Measurements from ENCODE around the gene PNPLA2. TPM values are rescaled to one million over a fixed set of nuclear protein-coding genes. Genes with fewer than 3 reads are reported as not detected.

Gene PNPLA2
- total RNA-seq, 4 donors from 2014 or later = 256 to 543 (median 355) TPM

DNA sequence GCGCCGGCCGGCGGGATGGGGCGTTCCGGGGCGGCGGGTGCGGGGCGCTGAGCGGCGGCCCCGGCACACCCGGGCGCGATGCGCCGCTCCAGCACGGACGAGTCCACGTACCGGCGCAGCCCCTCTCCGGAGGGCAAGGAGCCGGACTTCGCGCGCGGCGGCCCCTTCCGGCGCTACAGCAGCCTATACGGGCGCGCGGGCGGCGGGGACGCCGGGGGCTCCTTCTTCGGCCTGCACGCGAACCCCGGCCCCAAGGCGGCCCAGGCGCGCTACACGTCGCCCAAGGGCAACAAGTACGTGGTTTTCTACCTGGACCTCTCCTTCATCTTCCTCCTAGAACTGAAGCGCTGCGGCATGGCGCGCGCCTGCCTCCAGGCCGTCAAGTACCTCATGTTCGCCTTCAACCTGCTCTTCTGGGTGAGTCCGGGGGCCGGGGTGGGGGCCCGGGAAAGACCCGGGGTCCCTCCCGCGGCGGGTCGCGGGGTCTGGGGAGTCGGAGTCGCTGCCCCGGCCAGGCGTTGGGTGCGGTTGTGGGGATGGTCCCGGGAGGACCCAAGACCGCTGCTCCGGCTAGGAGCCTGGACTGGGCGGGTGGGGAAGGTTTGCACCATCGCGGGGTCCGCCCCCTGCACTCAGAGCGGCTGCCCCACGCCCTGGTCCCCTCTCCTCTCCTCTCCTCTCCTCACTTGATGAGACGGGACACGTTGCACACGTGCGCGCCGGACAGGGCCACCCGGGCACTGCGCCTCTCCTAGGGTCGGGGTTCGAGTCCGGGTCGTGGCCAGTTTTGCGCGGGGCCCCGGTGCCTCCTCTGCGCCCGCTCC is 31.4 kb downstream of the PNPLA2 start:
- DNase-seq (ENCODE audit: low spot score) = no peak
- ATAC-seq (ENCODE audit: low FRiP score) = no peak
- TF ChIP-seq, protein P1, sequence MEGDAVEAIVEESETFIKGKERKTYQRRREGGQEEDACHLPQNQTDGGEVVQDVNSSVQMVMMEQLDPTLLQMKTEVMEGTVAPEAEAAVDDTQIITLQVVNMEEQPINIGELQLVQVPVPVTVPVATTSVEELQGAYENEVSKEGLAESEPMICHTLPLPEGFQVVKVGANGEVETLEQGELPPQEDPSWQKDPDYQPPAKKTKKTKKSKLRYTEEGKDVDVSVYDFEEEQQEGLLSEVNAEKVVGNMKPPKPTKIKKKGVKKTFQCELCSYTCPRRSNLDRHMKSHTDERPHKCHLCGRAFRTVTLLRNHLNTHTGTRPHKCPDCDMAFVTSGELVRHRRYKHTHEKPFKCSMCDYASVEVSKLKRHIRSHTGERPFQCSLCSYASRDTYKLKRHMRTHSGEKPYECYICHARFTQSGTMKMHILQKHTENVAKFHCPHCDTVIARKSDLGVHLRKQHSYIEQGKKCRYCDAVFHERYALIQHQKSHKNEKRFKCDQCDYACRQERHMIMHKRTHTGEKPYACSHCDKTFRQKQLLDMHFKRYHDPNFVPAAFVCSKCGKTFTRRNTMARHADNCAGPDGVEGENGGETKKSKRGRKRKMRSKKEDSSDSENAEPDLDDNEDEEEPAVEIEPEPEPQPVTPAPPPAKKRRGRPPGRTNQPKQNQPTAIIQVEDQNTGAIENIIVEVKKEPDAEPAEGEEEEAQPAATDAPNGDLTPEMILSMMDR (IDR thresholded peaks at IDR 0.05) = no peak

DNA sequence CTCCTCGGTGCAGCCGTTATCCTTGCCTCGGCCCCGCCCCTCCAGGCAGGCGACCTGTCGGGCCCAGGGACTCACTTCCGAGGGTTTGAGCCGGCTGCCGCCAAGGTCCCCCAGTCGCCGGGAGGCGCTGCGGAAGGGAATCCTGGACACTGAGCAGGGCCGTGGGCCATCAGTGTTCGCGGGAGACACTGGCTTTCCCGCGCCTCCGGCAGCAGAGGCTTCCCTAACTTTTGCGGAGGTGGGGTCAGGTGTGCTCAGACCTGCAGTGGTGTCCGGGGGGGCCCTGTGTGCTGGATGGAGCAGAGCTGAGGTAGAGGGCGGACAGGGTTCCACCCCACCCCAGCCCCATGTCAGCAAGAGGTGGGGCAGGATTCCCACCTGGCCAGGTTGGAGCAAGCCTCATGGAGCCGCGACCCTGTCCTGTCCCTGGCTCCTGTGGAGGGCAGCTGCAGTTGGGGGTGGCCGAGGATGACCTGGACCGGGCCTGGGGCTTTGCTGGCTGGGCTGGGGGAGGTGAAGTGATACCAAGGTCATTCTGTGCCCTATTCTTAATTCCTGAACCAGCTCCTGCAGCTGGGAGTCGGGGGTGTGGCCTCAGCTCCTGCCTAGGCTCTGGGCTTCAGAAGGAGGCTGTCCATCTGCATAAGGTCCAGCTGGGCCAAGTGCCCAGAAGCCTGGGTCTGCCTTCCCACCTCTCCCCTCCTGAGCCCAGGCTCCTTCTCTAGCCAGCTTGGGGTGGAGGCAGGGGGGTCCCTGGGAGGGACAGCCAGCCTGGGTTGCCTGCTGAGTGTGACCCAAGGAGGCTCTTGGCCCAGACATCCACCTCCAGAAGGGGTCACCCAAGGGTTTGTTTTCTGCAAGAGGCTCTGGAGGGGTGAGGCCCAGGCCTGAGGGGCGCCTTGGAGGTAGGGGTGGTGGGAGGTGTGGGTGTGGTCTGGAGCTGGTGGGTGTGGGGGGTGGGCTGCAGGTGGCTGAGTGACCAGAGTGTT is 32.4 kb downstream of the PNPLA2 start:
- TF ChIP-seq, protein P1 (IDR thresholded peaks at IDR 0.05) = no peak
- no peak for ATAC-seq (ENCODE audit: low FRiP score)
- no peak for DNase-seq (ENCODE audit: low spot score)

DNA sequence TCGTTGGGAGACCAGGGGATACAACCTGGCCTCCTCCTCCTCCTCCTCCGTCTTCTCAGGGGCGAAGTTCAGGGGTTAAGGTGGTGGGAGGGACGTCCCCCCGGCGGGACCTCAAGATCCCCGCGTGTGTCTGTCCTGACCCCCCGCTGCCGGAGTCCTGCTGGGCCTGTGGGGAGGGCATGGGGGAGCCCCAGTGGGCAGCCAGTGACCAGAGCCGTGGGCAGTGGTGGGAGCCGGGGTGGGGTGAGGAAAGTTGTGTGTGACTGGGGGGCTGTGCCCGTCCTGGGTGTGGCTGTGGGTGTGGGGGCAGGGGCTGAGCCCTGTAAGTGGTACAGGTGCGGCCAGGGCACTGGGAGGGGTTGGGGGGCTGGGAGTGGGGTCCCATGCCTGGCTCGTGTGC is 34.0 kb downstream of the PNPLA2 start:
- ATAC-seq (ENCODE audit: low FRiP score) (no peak), DNase-seq (ENCODE audit: low spot score) (no peak)
- TF ChIP-seq, protein P1 (IDR thresholded peaks at IDR 0.05) = no peak

DNA sequence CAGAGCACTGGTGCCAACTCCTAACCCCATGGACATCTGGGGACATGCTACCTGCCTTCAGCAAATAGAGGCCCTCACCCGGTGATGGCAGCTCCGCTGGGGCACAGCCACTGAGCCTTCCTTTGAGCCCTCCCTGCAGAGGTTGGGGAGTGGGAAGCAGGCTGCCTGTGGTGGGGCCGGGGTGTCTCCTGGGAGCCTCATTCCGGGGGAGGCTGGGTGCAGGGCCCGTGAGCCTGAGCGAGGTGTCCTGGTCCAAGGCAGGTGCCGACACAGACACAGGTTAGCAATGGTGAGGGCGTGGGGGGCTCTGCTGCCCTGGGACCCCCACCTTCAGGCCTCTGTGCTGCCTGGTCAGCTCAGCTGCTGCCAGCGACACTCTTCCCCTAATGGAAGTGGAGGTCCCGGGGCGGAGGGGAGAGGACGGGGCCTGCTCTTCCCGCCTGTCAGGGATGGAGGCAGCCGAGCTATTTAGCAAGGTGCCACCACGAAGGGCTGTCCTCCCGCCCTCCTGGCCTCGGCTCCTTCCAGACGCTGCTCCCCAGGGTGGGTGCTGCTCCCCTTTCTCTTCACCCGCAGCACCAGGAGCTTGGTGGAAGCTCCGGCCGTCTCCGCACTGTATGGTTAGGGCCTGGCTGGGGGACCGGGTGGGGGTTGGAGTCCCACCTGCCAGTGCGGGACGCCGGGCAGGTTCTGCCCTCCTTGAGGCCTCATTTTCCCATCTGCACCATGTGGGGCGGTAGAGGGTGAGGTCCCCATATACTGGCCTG is 35.2 kb downstream of the PNPLA2 start:
- ATAC-seq (ENCODE audit: low FRiP score) = no peak
- TF ChIP-seq, protein P1 (IDR thresholded peaks at IDR 0.05) = no peak

DNA sequence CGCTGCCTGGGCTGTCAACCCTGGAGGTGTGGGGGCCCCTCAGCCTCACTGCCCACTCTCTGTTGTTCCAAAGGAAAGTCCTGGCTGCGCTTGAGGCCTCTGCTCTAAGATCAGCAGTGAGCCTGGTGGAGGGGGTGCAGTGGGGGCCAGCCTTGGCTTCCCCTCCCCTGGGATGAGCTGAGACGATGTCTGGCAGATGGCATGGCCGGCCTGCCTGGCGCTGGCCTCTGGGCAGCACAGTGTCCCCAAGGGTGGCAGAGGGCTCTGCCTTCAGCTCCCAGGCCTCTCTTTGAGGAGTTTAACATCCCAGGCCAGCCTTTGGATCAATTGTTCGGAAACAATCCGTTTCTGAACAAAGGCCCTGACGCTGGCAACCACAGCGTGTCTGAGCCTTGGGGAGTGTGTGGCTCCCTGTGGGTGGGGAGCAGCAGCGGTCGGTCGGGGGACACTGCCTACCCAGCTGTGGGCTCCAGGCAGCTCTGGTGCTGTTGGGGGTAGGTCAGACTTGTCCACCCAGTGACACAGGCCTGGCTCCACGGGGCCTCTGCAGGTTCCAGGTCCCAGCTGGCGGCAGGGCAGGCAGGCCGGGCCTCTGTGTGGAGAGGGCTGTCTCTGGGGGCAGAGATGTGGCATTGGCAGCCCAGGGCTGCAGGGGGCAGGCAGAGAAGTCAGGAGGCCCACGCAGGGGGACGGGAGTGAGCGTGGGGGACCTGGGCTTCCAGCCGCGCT is 36.1 kb downstream of the PNPLA2 start:
- ATAC-seq (ENCODE audit: low FRiP score) = no peak
- no peak for DNase-seq (ENCODE audit: low spot score)
- TF ChIP-seq, protein P1 (IDR thresholded peaks at IDR 0.05) = no peak

More for the DNA sequence above, 35.2 kb downstream of the PNPLA2 start:
- DNase-seq (ENCODE audit: low spot score) = no peak

DNA sequence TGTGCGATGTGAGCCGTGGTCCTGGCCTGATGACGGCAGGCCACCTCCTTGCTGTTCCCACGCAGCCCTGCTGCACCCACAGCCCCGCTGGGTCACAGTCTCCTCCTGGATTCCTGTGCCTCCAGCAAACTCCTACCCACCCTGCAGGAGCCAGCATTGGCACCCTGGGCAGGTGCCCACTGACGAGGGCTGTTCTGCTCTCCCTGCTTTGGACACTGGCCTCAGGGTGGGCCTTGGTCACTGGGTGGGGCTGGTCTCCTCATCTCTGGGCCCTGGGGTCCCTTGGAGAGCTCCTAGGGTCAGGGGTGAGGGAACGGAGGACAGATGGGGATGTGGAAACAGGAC is 36.6 kb downstream of the PNPLA2 start:
- ATAC-seq (ENCODE audit: low FRiP score) (no peak), DNase-seq (ENCODE audit: low spot score) (no peak)
- TF ChIP-seq, protein P1 (IDR thresholded peaks at IDR 0.05) = no peak
